22Rv1 (cell line): ENCODE data around the gene GAREM1.

Experiments
- CTCF ChIP-seq: fragments of 450-650 bp; IDR thresholded peaks from 2 replicates; pipeline ENCODE4 v1.5.1; 2017; ENCODE audit warnings: mild to moderate bottlenecking
- ZFX ChIP-seq: fragments of 450-650 bp; IDR thresholded peaks from 2 replicates; pipeline ENCODE4 v1.6.1; 2017; ENCODE audit warnings: antibody characterized with exemption, borderline replicate concordance

DNA sequence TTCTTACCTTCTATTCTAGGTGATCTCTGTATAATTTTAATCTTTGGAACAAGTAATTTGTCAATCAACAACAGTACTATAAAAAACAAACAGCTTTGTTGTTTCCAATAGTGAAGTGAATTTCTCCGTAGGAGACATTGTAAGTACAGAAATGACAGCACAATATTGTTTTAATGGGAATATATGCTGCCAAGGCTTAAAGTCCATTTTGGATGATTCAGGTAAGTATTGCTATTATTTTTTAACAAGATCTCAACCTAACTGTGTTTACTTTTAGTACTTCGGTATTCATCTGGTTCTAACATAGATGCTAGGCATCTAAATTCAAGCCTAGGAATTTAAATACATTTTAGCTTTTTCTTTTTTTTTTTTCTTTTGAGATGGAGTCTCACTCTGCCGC lies 175.1 kb downstream of the GAREM1 start:
- TF ChIP-seq CTCF (no peak), ZFX (no peak)
